Sigmoid colon (tissue), 4 donors: ENCODE results near the gene CDC25A.

Experiments used
- CTCF ChIP-seq, 4 experiments: fragments of 450-650 bp in 3 of 4; fragments of 200-600 bp in 1 of 4; IDR thresholded peaks; one replicate each; pipeline ENCODE4 v1.5.1; 2016 to 2019; ENCODE audit warnings: antibody characterized with exemption in 4 of 4, mild to moderate bottlenecking in 3 of 4, moderate library complexity in 2 of 4
- EP300 ChIP-seq, 4 donors: sonication (generic); formaldehyde crosslinking; IDR thresholded peaks; one replicate each; pipeline ENCODE4 v1.6.1; 2017; ENCODE audit warnings: antibody characterized with exemption in 4 of 4
- POLR2A ChIP-seq, 2 donors: fragments of 450-650 bp; IDR thresholded peaks; one replicate each; pipeline ENCODE4 v1.6.1; 2016; ENCODE audit warnings: antibody characterized with exemption in 2 of 2, mild to moderate bottlenecking in 2 of 2, moderate library complexity in 2 of 2
- POLR2AphosphoS5 ChIP-seq, 4 donors: sonication (generic); formaldehyde crosslinking; IDR thresholded peaks; one replicate each; pipeline ENCODE4 v1.6.1; 2017; ENCODE audit warnings: antibody characterized with exemption in 4 of 4

GRCh38 chr3:48196611-48197010, 8.4 kb upstream of the CDC25A start:
- TF ChIP-seq EP300 (IDR thresholded peaks at IDR 0.05) (no peak), CTCF (IDR thresholded peaks at IDR 0.05) (no peak), POLR2AphosphoS5 (IDR thresholded peaks at IDR 0.05) (no peak), POLR2A (IDR thresholded peaks at IDR 0.05) (no peak)
